B cell (primary cell): ENCODE results near the gene ZIC2. TPM values are rescaled to one million over a fixed set of nuclear protein-coding genes. Genes with fewer than 3 reads are reported as not detected.

ENCODE experiments used
- ATAC-seq: fragments of 200-7000 bp; cut with Tn5 transposase; one replicate; pipeline ENCODE4 v1.10.0; 2021; ENCODE audit warnings: low read depth, mild to moderate bottlenecking, moderate number of reproducible peaks, moderate library complexity
- CTCF ChIA-PET: fragments of 350-600 bp; sonication (Branson Sonifier 250); formaldehyde crosslinking; loops from one replicate; lab custom pipeline; 2021; ENCODE audit warnings: antibody characterized with exemption, inconsistent platforms; lab: Charles Lee
- POLR2A ChIA-PET: fragments of 350-600 bp; sonication (Branson Sonifier 250); formaldehyde crosslinking; loops from one replicate; lab custom pipeline; 2021; ENCODE audit warnings: antibody characterized with exemption; lab: Charles Lee
- DNase-seq: peaks from one replicate; pipeline ENCODE4 v3.0.0; 2013
- H2AFZ ChIP-seq: 2 replicates; pipeline ENCODE4 v1.6.1; 2012; ENCODE audit warnings: mild to moderate bottlenecking, low read depth, low read length; ENCODE audit not compliant: insufficient read depth, poor library complexity, severe bottlenecking
- H3K27ac ChIP-seq, 2 donors: 1 replicate in 1 of 2; 2 replicates in 1 of 2; pipeline ENCODE4 v1.5.1; 2012 to 2013; ENCODE audit warnings: low read length in 2 of 2, mild to moderate bottlenecking in 2 of 2, moderate library complexity in 1 of 2
- H3K27me3 ChIP-seq, 4 experiments: fragments of 200-600 bp in 1 of 4; sonication (generic) in 1 of 4; replicated peaks in 1 of 4; 1 replicate in 2 of 4; 2 replicates in 2 of 4; pipeline versions ENCODE4 v1.6.1 to v1.7.0; 2013 to 2016; ENCODE audit warnings: low read length in 3 of 4, mild to moderate bottlenecking in 2 of 4, mixed read lengths in 1 of 4, moderate library complexity in 1 of 4; ENCODE audit not compliant: insufficient read depth in 4 of 4, control insufficient read depth in 3 of 4; ENCODE audit errors: control extremely low read depth in 1 of 4
- H3K36me3 ChIP-seq, 2 experiments: replicated peaks in 1 of 2; 1 replicate in 1 of 2; 2 replicates in 1 of 2; pipeline versions ENCODE4 v1.6.1 to v1.7.1; 2013; ENCODE audit warnings: low read length in 1 of 2; ENCODE audit not compliant: insufficient read depth in 2 of 2, control insufficient read depth in 1 of 2; ENCODE audit errors: control extremely low read depth in 1 of 2, extremely low read depth in 1 of 2
- H3K4me1 ChIP-seq, 2 donors: fragments of 200-600 bp in 1 of 2; sonication (generic) in 1 of 2; 1 replicate in 1 of 2; 2 replicates in 1 of 2; pipeline versions ENCODE4 v1.5.1 to v1.6.1; 2013 to 2017; ENCODE audit warnings: low read length in 2 of 2; ENCODE audit not compliant: control insufficient read depth in 2 of 2, insufficient read depth in 2 of 2
- H3K4me2 ChIP-seq: replicated peaks from 2 replicates; pipeline ENCODE3; 2012; ENCODE audit warnings: mild to moderate bottlenecking, low read depth, low read length; ENCODE audit not compliant: poor library complexity, severe bottlenecking
- H3K4me3 ChIP-seq, 5 experiments: fragments of 200-600 bp in 1 of 5; sonication (generic) in 1 of 5; 1 replicate in 3 of 5; 2 replicates in 2 of 5; pipeline versions ENCODE4 v1.5.1 to v1.7.0; 2011 to 2016; ENCODE audit warnings: low read length in 4 of 5, mild to moderate bottlenecking in 4 of 5, low read depth in 2 of 5, control low read depth in 1 of 5, moderate library complexity in 1 of 5; ENCODE audit not compliant: insufficient read depth in 1 of 5; ENCODE audit errors: control extremely low read depth in 1 of 5, extremely low read depth in 1 of 5
- H3K79me2 ChIP-seq: fragments of 200-600 bp; sonication (generic); one replicate; pipeline ENCODE4 v1.6.0; 2016; ENCODE audit warnings: low read length; ENCODE audit not compliant: control insufficient read depth, insufficient read depth
- H3K9ac ChIP-seq: fragments of 200-600 bp; sonication (generic); 2 replicates; pipeline ENCODE4 v1.6.1; 2017; ENCODE audit warnings: mild to moderate bottlenecking, low read length, moderate library complexity
- H3K9me3 ChIP-seq, 3 donors: one replicate each; pipeline versions ENCODE4 v1.6.1 to v1.7.1; 2013; ENCODE audit warnings: low read length in 2 of 3; ENCODE audit not compliant: control insufficient read depth in 2 of 3, insufficient read depth in 1 of 3; ENCODE audit errors: control extremely low read depth in 1 of 3
- H4K20me1 ChIP-seq: 2 replicates; pipeline ENCODE4 v1.6.0; 2012; ENCODE audit warnings: mild to moderate bottlenecking, low read length; ENCODE audit not compliant: insufficient read depth, control insufficient read depth, poor library complexity, severe bottlenecking
- H3K27ac Mint-ChIP-seq: one replicate; pipeline ENCODE4 v1.8.0; 2021; ENCODE audit warnings: mixed read lengths
- H3K27me3 Mint-ChIP-seq: one replicate; pipeline ENCODE4 v1.8.0; 2021; ENCODE audit warnings: mixed read lengths
- H3K4me1 Mint-ChIP-seq: one replicate; pipeline ENCODE4 v1.8.0; 2021; ENCODE audit warnings: mixed read lengths
- H3K4me3 Mint-ChIP-seq: one replicate; pipeline ENCODE4 v1.8.0; 2021; ENCODE audit warnings: mixed read lengths
- H3K9me3 Mint-ChIP-seq: one replicate; pipeline ENCODE4 v1.8.0; 2022; ENCODE audit warnings: mixed read lengths; ENCODE audit not compliant: insufficient read depth
- CTCF ChIP-seq: fragments of 200-600 bp; IDR thresholded peaks from one replicate; pipeline ENCODE4 v1.8.0; 2022; ENCODE audit warnings: antibody characterized with exemption, mild to moderate bottlenecking
- EZH2 ChIP-seq: IDR thresholded peaks from 2 replicates; pipeline ENCODE4 v1.6.1; 2012; ENCODE audit warnings: borderline replicate concordance, low read depth, mild to moderate bottlenecking, moderate library complexity, low read length; ENCODE audit not compliant: insufficient read depth, poor library complexity, severe bottlenecking
- WGBS: methylation state at CpG from one replicate; pipeline ENCODE4 v1.1.5; 2013; ENCODE audit warnings: missing lambda C conversion rate; ENCODE audit not compliant: insufficient coverage; 5-methylcytosine and 5-hydroxymethylcytosine counted together
- intact Hi-C: fragments of 100-400 bp; cut with micrococcal nuclease; formaldehyde crosslinking; loops from one replicate; pipeline ENCODE4 v1.10.0; 2022
- polyA plus RNA-seq: library from polyadenylated mRNA; depleted of rRNA; stranded (reverse); fragments of >200 nt; gene quantifications from 2 replicates; pipeline ENCODE4 v1.2.3, GENCODE V29; 2012
- total RNA-seq, 2 donors: library from RNA; stranded (reverse); fragments of 120-200 nt in 1 of 2; gene quantifications; 1 replicate in 1 of 2; 2 replicates in 1 of 2; pipeline versions ENCODE4 v1.2.3 to v1.2.4, GENCODE V29; 2013 to 2022

The ZIC2 gene
- total and polyA plus RNA-seq, 2 donors (not counting 1 experiment from before 2014, with no cell fraction given): not detected

GRCh38 chr13:99977334-99977911 lies 4.2 kb upstream of the ZIC2 start:
- no peaks in the 10 kb centered on the region for H3K36me3 ChIP-seq
- peaks cover 4 to 52% (median 41%) of the 10 kb centered on the region in 3 donors for H3K9me3 ChIP-seq
- no peak overlapping the region for H2AFZ ChIP-seq
- H3K4me3 ChIP-seq: no peak overlapping the region
- intact Hi-C loops: loop anchor here (10.0 kb wide), 1 partner anchor 533 kb away; no protein-coding TSS in a partner anchor
- H3K27ac Mint-ChIP-seq: peak overlapping the region; percentile 32
- TF ChIP-seq EZH2 (no peak), CTCF (no peak)
- POLR2A ChIA-PET: no interaction called here
- peaks cover 4 to 85% (median 75%) of the 10 kb centered on the region in 4 experiments for H3K27me3 ChIP-seq
- H3K79me2 ChIP-seq: no peaks in the 10 kb centered on the region
- H3K4me1 ChIP-seq: peaks cover 14 to 50% of the 10 kb centered on the region in 2 donors
- H3K4me1 Mint-ChIP-seq: peaks cover 7% of the 10 kb centered on the region
- no peaks in the 10 kb centered on the region for H3K9me3 Mint-ChIP-seq
- H3K9ac ChIP-seq: no peak overlapping the region
- no peak overlapping the region for H3K27ac ChIP-seq
- CTCF ChIA-PET: no interaction called here
- H3K4me2 ChIP-seq: no peak overlapping the region
- peaks cover 58% of the 10 kb centered on the region for H3K27me3 Mint-ChIP-seq
- no peak overlapping the region for H3K4me3 Mint-ChIP-seq
- WGBS: 40% methylated on average over 1 of the region's 7 CpGs
- ATAC-seq: no peak
- H4K20me1 ChIP-seq: no peaks in the 10 kb centered on the region
- no peak for DNase-seq
